Ectodermal cell (in vitro differentiated cells): ENCODE results near the gene PALM2AKAP2.

Experiments
- H3K27ac ChIP-seq: 2 replicates; pipeline ENCODE4 v1.7.0; 2013; ENCODE audit warnings: mild to moderate bottlenecking, low read depth, low read length; ENCODE audit not compliant: insufficient read depth, poor library complexity, severe bottlenecking
- H3K27me3 ChIP-seq: 2 replicates; pipeline ENCODE4 v1.7.0; 2013; ENCODE audit warnings: mild to moderate bottlenecking, low read length; ENCODE audit not compliant: insufficient read depth, control insufficient read depth, poor library complexity, severe bottlenecking
- H3K36me3 ChIP-seq: one replicate; pipeline ENCODE4 v1.7.0; 2013; ENCODE audit warnings: low read length; ENCODE audit not compliant: control insufficient read depth, insufficient read depth
- H3K4me1 ChIP-seq: one replicate; pipeline ENCODE4 v1.7.0; 2013; ENCODE audit warnings: low read length; ENCODE audit not compliant: control insufficient read depth, insufficient read depth
- H3K4me3 ChIP-seq: 2 replicates; pipeline ENCODE4 v1.7.0; 2013; ENCODE audit warnings: low read depth, low read length, control low read depth; ENCODE audit not compliant: insufficient read depth
- H3K9me3 ChIP-seq: 2 replicates; pipeline ENCODE4 v1.7.0; 2013; ENCODE audit warnings: mild to moderate bottlenecking, low read length, moderate library complexity; ENCODE audit not compliant: control insufficient read depth
- WGBS, 2 experiments: methylation state at CpG; one replicate each; pipeline ENCODE4 v1.1.7; 2013; ENCODE audit warnings: missing lambda C conversion rate in 2 of 2; 5-methylcytosine and 5-hydroxymethylcytosine counted together

PALM2AKAP2 gene

DNA sequence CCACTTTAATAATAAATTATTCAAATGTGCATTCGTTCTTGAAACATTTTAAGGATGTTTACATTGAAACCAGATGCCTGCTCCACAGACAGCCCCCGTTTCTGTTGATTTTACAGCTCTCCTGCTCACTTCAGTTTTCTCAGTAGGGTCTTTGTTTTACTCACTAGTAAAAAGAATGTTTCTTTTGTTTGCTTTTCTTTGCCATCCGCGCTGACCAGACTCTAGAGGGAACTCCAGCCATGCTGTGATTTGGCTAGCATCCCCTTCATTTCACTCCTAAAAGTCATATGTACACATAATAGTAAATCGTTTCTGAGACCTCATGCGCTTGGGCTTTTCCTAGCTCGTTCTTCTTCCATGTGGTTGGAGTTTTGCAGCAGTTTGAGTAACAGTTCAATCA, 28.7 kb upstream of the PALM2AKAP2 start:
- peaks cover 3% of the 10 kb centered on the region for H3K27me3 ChIP-seq
- peaks cover 12% of the 10 kb centered on the region for H3K4me1 ChIP-seq
- H3K27ac ChIP-seq: no peak overlapping the region
- WGBS, 2 experiments: 35% methylated on average over 6 to 7 of the region's 7 CpGs
- H3K9me3 ChIP-seq: no peaks in the 10 kb centered on the region
- H3K4me3 ChIP-seq: no peak overlapping the region
- no peaks in the 10 kb centered on the region for H3K36me3 ChIP-seq

DNA sequence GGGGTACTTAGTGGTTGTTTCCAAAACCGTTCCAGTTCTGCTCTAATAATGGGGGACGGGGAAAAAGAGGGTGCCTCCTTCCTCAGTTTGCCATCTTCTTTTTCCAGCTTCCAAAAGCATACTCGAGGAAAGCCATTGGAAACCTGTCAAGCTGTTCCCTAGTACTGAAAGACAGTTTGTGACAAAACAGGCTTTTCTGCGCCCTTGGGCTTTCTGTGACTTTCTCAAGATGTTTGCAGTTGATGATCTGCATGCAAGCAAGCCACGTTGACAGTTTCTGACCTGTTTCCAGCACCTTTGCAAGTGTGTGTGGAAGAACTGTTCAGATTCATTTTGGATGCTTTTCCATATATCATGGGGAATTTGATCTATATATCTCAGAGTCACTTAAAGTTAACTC, 26.7 kb upstream of the PALM2AKAP2 start:
- Histone ChIP-seq H3K4me1 (peaks cover 11% of the 10 kb centered on the region), H3K36me3 (no peaks in the 10 kb centered on the region), H3K4me3 (no peak overlapping the region), H3K27ac (no peak overlapping the region), H3K27me3 (peaks cover 3% of the 10 kb centered on the region), H3K9me3 (no peaks in the 10 kb centered on the region)
- WGBS, 2 experiments: 92 to 93% methylated on average over 5 of the region's 5 CpGs

DNA sequence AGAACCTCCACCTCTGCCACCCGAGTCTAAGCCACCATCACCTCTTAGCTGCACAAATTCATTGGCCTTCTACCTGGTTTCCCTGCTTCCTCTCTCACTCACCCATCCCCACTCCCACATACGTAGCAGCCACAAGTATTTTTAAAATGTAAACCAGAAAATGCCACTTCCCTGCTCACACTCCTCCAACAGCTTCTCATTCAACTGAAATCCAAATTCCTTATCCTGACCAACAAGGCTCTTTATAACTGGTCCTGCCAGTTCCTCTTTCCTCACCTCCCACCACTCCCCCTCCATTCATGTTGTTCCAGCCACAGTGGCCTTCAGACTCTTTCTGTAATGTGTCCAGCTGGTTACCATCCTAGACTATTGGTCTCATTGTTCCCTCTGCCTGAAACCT, 25.0 kb upstream of the PALM2AKAP2 start:
- no peak overlapping the region for H3K27ac ChIP-seq
- peaks cover 11% of the 10 kb centered on the region for H3K4me1 ChIP-seq
- H3K9me3 ChIP-seq: no peaks in the 10 kb centered on the region
- peaks cover 3% of the 10 kb centered on the region for H3K27me3 ChIP-seq
- H3K36me3 ChIP-seq: no peaks in the 10 kb centered on the region
- 89 to 98% methylated on average over 2 of the region's 2 CpGs for WGBS, 2 experiments
- H3K4me3 ChIP-seq: no peak overlapping the region

DNA sequence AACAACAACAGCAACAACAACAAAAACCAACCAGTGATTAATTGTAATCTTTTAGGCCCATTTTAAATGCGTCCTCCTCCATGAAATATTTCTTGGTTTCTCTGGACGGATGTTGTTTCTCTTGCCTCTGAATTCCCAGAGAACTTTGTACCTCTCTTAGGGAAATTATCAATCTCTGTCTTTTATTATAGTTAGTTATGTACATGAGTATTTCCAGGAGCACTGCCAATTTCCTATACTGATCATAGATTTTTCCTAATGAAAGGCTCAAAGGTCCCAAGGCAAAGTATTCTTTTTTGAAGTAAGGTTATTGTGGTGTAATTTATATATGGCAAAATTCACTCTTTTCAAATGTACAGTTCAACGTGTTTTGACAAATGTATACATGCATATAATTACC, 20.4 kb upstream of the PALM2AKAP2 start:
- WGBS, 2 experiments: 91 to 94% methylated on average over 3 of the region's 3 CpGs
- peaks cover 3% of the 10 kb centered on the region for H3K4me1 ChIP-seq
- H3K9me3 ChIP-seq: no peaks in the 10 kb centered on the region
- H3K36me3 ChIP-seq: no peaks in the 10 kb centered on the region
- no peak overlapping the region for H3K4me3 ChIP-seq
- no peaks in the 10 kb centered on the region for H3K27me3 ChIP-seq
- H3K27ac ChIP-seq: no peak overlapping the region

- Histone ChIP-seq H3K4me1 (peaks cover 19% of the 10 kb centered on the region), H3K36me3 (no peaks in the 10 kb centered on the region), H3K27me3 (no peaks in the 10 kb centered on the region), H3K4me3 (no peak overlapping the region), H3K27ac (no peak overlapping the region), H3K9me3 (no peaks in the 10 kb centered on the region)
- WGBS, 2 experiments: 90 to 95% methylated on average over 2 of the region's 2 CpGs
Observed at GRCh38 chr9:109765278-109765677, 14.7 kb upstream of the PALM2AKAP2 start.

DNA sequence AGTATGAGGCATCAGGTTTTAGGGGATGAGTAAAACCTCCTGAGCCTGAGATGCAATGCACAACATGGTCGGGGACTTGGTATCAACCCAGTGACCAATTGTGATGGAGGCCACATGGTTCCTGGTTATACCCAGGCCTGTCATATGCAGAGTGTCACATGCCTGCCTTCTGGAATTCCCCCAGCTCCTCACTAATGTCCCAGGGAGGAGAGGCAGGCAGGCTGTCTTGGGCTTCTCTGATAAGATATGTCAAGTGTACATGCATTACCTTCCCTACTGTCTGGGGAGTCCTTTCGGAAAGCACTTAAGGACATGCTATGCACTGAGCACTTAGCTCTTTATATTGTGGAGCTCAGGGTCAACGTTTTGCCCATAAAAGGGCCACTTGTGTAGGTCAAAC, 14.2 kb upstream of the PALM2AKAP2 start:
- no peaks in the 10 kb centered on the region for H3K27me3 ChIP-seq
- no peaks in the 10 kb centered on the region for H3K36me3 ChIP-seq
- H3K9me3 ChIP-seq: no peaks in the 10 kb centered on the region
- peaks cover 25% of the 10 kb centered on the region for H3K4me1 ChIP-seq
- no peak overlapping the region for H3K4me3 ChIP-seq
- WGBS, 2 experiments: 77 to 80% methylated on average over 3 of the region's 3 CpGs
- H3K27ac ChIP-seq: no peak overlapping the region

DNA sequence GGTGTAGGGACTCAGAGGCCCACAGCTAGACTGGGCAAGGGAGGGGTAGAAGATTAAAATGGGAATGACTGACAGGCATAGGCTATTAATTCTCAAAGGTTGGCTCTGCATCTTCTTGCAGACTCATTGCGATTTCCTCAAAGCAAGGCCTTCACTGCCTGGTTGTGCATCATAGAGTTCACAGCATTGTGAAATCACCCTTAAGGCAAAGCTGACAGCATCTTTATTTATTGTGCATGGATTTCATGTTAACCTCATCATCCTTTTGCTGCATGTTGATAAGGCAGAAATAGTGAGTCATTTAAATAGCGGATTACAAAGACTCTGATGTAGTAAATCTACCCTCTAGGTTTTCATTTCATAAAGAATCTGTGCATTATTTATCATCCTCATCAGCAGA, 13.6 kb upstream of the PALM2AKAP2 start:
- Histone ChIP-seq H3K4me3 (no peak overlapping the region), H3K4me1 (peaks cover 30% of the 10 kb centered on the region), H3K27me3 (no peaks in the 10 kb centered on the region), H3K27ac (no peak overlapping the region), H3K36me3 (no peaks in the 10 kb centered on the region), H3K9me3 (no peaks in the 10 kb centered on the region)
- WGBS, 2 experiments: 88 to 99% methylated on average over 2 of the region's 2 CpGs

DNA sequence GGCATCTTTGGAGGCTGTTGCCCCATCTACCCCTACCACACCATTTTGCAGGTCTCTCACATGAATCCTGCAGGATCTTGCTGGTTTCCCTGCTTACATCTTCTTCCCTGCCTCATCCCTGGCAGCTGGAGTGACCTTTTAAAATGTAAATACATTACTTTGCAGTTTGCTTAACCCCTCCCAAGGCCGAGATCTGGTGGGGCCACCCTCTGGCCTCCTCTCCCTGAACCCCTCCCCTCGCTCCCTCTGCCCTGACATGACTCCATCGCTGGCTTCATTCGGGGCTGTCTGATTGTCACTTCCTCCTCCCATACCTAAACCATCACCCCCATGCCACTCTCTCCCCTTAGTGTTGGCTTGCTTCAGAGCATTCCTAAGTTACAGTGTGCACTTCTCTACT, 12.6 kb upstream of the PALM2AKAP2 start:
- no peaks in the 10 kb centered on the region for H3K9me3 ChIP-seq
- no peaks in the 10 kb centered on the region for H3K36me3 ChIP-seq
- no peak overlapping the region for H3K4me3 ChIP-seq
- 18 to 20% methylated on average over 4 of the region's 4 CpGs for WGBS, 2 experiments
- no peak overlapping the region for H3K27ac ChIP-seq
- peaks cover 38% of the 10 kb centered on the region for H3K4me1 ChIP-seq
- H3K27me3 ChIP-seq: no peaks in the 10 kb centered on the region

DNA sequence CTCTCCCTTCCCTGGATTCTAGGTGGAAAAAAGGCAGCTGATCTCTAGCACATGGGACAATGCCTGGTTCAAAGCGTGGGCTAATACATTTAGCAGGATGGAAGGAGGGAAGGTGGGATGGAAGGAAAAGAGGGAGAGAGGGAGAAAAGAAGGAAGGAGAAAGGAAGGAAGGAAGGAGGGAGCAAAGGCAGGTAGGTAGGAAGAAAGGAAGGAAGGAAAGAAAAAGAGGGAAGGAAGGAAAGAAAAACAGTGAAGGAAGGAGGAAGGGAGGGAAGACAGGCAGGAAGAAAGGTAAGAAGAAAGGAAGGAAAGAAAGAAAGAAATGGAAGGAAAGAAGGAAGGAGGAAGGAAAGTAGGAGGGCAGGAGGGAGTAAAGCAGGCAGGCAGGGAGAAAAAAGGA, 12.2 kb upstream of the PALM2AKAP2 start:
- no peaks in the 10 kb centered on the region for H3K36me3 ChIP-seq
- peaks cover 37% of the 10 kb centered on the region for H3K4me1 ChIP-seq
- H3K27me3 ChIP-seq: no peaks in the 10 kb centered on the region
- H3K4me3 ChIP-seq: no peak overlapping the region
- 52 to 72% methylated on average over 1 of the region's 1 CpG for WGBS, 2 experiments
- no peak overlapping the region for H3K27ac ChIP-seq
- H3K9me3 ChIP-seq: no peaks in the 10 kb centered on the region

DNA sequence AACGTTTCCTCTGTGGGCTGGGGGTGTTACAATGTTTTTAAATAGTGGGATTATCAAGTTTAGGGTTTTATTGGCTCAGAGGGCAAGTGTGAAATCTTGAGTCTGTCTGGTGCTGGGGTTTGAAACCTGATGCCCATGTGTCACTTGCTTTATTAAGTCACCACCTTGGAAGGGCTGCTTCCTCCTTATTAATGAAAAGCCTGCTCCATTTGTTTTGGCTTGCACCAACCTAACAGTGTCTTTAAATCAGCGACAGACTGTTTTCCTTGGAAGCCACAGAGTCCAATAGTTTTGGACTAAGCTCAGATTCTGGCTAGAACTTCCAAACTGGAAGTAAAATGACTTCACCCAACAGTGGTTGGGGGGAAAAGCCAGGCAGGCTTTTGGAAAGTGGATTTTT, 10.7 kb upstream of the PALM2AKAP2 start:
- Histone ChIP-seq H3K27ac (no peak overlapping the region), H3K4me3 (no peak overlapping the region), H3K9me3 (no peaks in the 10 kb centered on the region), H3K4me1 (peaks cover 37% of the 10 kb centered on the region), H3K36me3 (no peaks in the 10 kb centered on the region), H3K27me3 (no peaks in the 10 kb centered on the region)
- WGBS, 2 experiments: 84 to 89% methylated on average over 2 of the region's 2 CpGs

GRCh38 chr9:109770101-109770500, 9.9 kb upstream of the PALM2AKAP2 start:
- peaks cover 37% of the 10 kb centered on the region for H3K4me1 ChIP-seq
- H3K36me3 ChIP-seq: no peaks in the 10 kb centered on the region
- no peaks in the 10 kb centered on the region for H3K9me3 ChIP-seq
- no peak overlapping the region for H3K27ac ChIP-seq
- WGBS, 2 experiments: 92 to 98% methylated on average over 1 of the region's 1 CpG
- H3K27me3 ChIP-seq: no peaks in the 10 kb centered on the region
- H3K4me3 ChIP-seq: no peak overlapping the region
